ENCODE data around the gene CCND3.

Gene CCND3

GRCh38 chr6:41884957-41885356, 56.7 kb downstream of the CCND3 start:
- FAIRE-seq (no peak), DNase-seq (ENCODE audit: extremely low spot score, insufficient read length, low read depth) (no peak)

Measured in GM18507 (cell line).